Thymus (tissue), 11 donors: Measurements from ENCODE around the gene GSTM2. TPM values are rescaled to one million over a fixed set of nuclear protein-coding genes. Genes with fewer than 3 reads are reported as not detected.

ENCODE experiments used
- DNase-seq, 9 donors: peaks; one replicate each; pipeline ENCODE4 v3.0.0-alpha.2; 2013; ENCODE audit warnings: low spot score in 9 of 9, low read depth in 6 of 9, missing footprints in 1 of 9
- H3K27ac ChIP-seq, 2 donors: one replicate each; pipeline ENCODE4 v1.5.1; 2013; ENCODE audit warnings: control low read depth in 1 of 2, low read depth in 1 of 2, low read length in 1 of 2, mild to moderate bottlenecking in 1 of 2, moderate library complexity in 1 of 2
- H3K27me3 ChIP-seq, 2 donors: one replicate each; pipeline ENCODE4 v1.5.1; 2013; ENCODE audit warnings: low read length in 1 of 2; ENCODE audit not compliant: control insufficient read depth in 2 of 2, insufficient read depth in 1 of 2
- H3K36me3 ChIP-seq, 2 donors: one replicate each; pipeline ENCODE4 v1.5.1; 2013; ENCODE audit warnings: low read length in 1 of 2, mild to moderate bottlenecking in 1 of 2, moderate library complexity in 1 of 2; ENCODE audit not compliant: control insufficient read depth in 2 of 2, insufficient read depth in 2 of 2
- H3K4me1 ChIP-seq, 2 donors: one replicate each; pipeline ENCODE4 v1.5.1; 2013; ENCODE audit warnings: low read length in 2 of 2; ENCODE audit not compliant: control insufficient read depth in 2 of 2, insufficient read depth in 2 of 2
- H3K4me3 ChIP-seq, 2 donors: one replicate each; pipeline ENCODE4 v1.5.1; 2013; ENCODE audit warnings: low read length in 2 of 2, control low read depth in 1 of 2, mild to moderate bottlenecking in 1 of 2
- H3K9me3 ChIP-seq, 2 donors: one replicate each; pipeline ENCODE4 v1.5.1; 2013; ENCODE audit warnings: low read length in 1 of 2, mild to moderate bottlenecking in 1 of 2; ENCODE audit not compliant: control insufficient read depth in 2 of 2, insufficient read depth in 1 of 2
- WGBS: extraction: QIAGEN DNeasy Blood & Tissue Kit; methylation state at CpG from one replicate; pipeline ENCODE4 v1.1.7; 2013; 5-methylcytosine and 5-hydroxymethylcytosine counted together
- polyA plus RNA-seq: library from polyadenylated mRNA; stranded (reverse); fragments of 200-250 nt; gene quantifications from one replicate; pipeline ENCODE4 v1.2.3, GENCODE V29; 2013
- total RNA-seq: library from RNA; stranded (reverse); fragments of 120-200 nt; gene quantifications from one replicate; pipeline ENCODE4 v1.2.4, GENCODE V29; 2013
- donor health status: healthy.

GSTM2 gene
- total and polyA plus RNA-seq, 2 donors = 14.7 to 100 TPM

DNA sequence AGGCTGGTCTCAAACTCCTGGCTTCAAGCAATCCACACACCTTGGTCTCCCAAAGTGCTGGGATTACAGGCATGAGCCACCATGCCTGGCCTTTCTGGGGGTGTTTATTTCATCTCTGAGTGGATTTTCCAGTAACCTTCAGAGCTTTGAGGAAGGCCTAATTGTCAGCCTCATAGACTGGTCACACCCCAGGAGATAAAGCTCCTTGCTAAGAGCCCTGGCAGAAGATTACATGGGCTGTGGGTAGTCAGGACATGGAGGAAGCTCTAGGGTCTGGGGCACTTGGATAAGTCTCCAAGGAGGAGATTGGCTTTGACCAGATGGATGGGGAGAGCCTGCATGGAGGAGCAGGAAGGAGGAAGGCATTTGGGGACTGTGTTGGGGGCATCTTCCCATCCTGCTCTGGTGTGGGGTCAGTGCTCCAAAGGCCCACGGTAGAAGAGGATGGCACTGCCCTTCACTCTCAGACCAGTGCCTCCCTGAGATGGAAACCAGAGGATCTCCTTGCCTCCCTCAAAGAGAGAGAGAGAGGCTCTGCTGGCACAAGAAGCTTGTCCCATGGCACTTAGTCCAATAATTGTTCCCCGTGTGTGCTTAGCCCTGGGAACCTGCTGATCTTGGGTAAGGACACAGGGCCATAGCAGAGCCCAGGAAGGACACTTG, 26.6 kb upstream of the GSTM2 start:
- no peak overlapping the region for H3K27ac ChIP-seq
- H3K36me3 ChIP-seq = no peaks in the 10 kb centered on the region
- 92% methylated on average over 2 of the region's 2 CpGs for WGBS
- no peak overlapping the region for H3K4me3 ChIP-seq
- H3K4me1 ChIP-seq = peaks cover 2 to 12% of the 10 kb centered on the region in 2 donors
- H3K27me3 ChIP-seq = no peaks in the 10 kb centered on the region
- H3K9me3 ChIP-seq = no peaks in the 10 kb centered on the region
- no peak for DNase-seq

DNA sequence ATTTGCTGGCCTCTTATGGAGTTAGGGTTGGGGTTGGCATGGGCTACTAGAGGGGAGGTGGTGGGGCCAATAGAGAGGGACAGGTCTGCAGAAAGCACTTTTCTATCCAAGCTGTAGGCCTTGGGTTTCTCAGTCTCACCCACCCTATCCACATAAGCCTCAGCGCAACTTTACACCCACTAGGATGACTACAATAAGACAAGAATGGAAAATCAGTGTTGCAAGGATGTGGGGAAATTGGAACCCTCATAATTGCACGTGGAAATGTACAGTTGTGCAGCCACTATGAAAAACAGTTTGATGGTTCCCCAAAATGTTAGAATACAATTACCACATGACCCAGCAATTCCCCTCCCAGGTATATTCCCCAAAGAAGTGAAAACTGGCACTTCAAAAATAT, 26.0 kb upstream of the GSTM2 start:
- DNase-seq = no peak
- Histone ChIP-seq H3K27me3 (no peaks in the 10 kb centered on the region), H3K4me3 (no peak overlapping the region), H3K36me3 (no peaks in the 10 kb centered on the region), H3K27ac (no peak overlapping the region), H3K9me3 (no peaks in the 10 kb centered on the region), H3K4me1 (peaks cover 2 to 12% of the 10 kb centered on the region in 2 donors)
- 95% methylated on average over 2 of the region's 2 CpGs for WGBS

DNA sequence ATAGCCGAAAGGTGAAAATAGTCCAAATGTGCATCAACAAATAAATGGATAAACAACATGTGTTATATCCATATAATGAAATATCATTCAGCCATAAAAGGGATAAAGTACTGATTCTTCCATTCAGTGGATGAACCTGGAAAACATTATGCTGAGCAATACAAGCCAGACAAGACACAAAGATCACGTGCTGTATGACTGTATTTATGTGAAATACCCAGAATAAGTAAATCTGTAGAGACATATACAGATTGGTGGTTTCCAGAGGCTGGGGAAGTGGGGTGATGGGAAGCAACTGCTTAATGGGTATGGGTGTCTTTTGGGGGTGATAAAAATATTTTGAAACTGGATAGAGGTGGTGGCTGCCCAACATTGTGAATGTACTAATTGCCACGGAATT, 25.2 kb upstream of the GSTM2 start:
- no peak for DNase-seq
- 87% methylated on average over 3 of the region's 3 CpGs for WGBS
- Histone ChIP-seq H3K4me1 (peaks cover 2 to 12% of the 10 kb centered on the region in 2 donors), H3K36me3 (no peaks in the 10 kb centered on the region), H3K9me3 (no peaks in the 10 kb centered on the region), H3K4me3 (no peak overlapping the region), H3K27ac (no peak overlapping the region), H3K27me3 (no peaks in the 10 kb centered on the region)

DNA sequence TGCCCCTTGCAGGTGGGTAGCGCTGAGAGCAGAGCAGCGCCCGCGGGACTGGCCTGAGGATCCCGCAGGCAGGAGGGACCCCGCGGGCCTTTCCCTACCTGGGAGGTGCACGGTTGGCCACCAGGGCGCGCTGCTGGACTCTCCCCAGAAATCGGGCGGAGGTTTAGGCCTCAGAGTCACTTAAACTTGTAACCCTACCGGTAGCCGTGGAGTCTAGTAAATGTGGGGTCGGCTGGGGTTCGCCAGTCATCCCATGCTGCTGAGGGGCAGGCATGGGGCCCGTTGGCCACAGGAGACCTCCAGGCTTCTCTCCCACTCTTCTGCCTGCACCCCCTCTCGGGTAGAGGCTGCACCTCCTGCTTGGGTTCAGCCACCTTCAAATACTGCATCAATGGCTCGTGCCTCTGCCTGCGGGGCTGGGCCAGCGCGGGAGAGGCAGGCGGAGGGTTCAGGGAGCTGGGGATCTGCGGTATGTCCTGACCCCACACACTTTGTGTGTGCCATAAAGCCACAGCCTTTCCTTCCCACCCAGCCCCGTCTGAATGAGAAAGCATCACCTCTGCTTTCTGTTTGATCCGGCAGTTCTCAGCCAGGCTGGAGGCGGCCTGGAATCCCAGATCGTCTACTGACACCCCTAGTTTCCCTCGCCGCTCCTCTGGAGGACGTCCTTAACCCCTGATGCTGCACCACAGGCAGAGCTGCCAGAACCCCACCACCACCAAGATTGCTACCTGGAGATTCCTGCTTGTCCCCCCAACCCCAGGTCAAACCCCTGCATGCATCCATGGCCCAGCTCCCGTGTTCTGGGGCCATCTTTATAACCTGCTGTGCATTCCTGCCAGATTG, 24.2 kb upstream of the GSTM2 start:
- no peak overlapping the region for H3K4me3 ChIP-seq
- WGBS = 46% methylated on average over 32 of the region's 32 CpGs
- H3K36me3 ChIP-seq = no peaks in the 10 kb centered on the region
- H3K27me3 ChIP-seq = no peaks in the 10 kb centered on the region
- no peak overlapping the region for H3K27ac ChIP-seq
- no peaks in the 10 kb centered on the region for H3K9me3 ChIP-seq
- H3K4me1 ChIP-seq = peaks cover 2 to 12% of the 10 kb centered on the region in 2 donors
- peak in 4 of 9 donors; percentile 71 to 87 (median 79) for DNase-seq

DNA sequence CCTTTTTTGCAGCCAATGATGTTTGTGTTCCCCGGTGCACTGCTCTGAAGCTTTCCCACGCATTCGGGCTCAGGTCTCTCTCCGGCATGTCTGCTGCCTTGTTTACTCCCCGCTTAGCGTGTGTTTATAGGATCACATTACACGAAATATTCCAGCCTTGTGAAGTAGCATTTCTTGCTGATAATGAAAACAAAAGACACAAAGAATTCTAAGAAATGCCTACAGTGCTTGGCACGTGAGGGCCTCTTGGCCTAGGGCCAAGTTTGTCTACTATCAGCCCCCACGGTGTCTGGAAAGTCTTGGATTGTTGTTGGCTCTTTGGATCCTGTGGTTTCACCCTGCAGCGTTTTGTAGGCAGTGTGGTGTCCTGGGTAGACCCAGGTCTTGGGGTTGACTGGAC, 23.2 kb upstream of the GSTM2 start:
- Histone ChIP-seq H3K9me3 (no peaks in the 10 kb centered on the region), H3K27me3 (no peaks in the 10 kb centered on the region)
- DNase-seq = no peak

DNA sequence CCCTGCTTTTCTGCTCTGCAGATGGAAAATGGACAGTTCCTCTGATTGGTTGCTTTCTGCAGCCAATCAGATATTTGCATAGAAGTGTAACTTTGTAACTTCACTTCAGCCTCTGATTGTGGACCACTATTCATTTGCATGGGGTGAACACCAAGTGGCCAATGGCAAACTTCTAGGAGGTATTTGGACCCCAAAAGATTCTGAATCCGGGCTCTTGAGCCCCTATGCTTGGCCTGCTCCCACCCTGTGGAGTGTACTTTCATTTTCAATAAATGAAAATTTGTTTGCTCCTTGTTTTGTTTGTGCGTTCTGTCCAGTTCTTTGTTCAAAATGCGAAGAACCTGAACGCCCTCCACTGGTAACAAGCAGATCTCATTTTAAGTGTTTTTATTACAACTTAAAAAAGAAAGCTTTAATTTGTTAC, 18.4 kb upstream of the GSTM2 start:
- DNase-seq = no peak
- 81% methylated on average over 4 of the region's 4 CpGs for WGBS
- no peaks in the 10 kb centered on the region for H3K4me1 ChIP-seq
- peaks cover 0 to 2% of the 10 kb centered on the region in 2 donors for H3K27me3 ChIP-seq
- no peak overlapping the region for H3K4me3 ChIP-seq
- no peak overlapping the region for H3K27ac ChIP-seq
- H3K9me3 ChIP-seq = peaks cover 0 to 2% of the 10 kb centered on the region in 2 donors
- no peaks in the 10 kb centered on the region for H3K36me3 ChIP-seq

More for the DNA sequence above, 23.2 kb upstream of the GSTM2 start:
- Histone ChIP-seq H3K4me1 (peaks cover 2 to 12% of the 10 kb centered on the region in 2 donors), H3K27ac (no peak overlapping the region), H3K4me3 (no peak overlapping the region), H3K36me3 (no peaks in the 10 kb centered on the region)
- 85% methylated on average over 10 of the region's 10 CpGs for WGBS

DNA sequence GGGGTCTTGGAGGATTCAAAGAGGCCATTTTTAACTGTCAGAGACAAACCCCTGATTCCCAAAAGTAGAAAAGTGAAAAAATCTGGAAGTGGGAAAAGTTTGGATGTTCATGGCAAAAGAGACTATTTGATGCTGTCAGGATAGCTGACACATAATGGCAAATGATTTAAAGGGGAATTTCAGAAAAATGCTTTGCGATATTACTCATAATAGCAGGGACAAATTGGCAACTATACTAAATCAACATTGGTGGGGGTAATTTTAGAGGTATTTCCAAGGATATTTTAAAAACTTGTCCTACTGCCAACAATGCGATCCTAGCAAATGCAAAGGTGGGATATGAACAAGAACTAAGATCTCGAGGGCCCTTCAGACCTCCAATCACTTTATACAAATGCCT, 17.2 kb upstream of the GSTM2 start:
- Histone ChIP-seq H3K4me3 (no peak overlapping the region), H3K27me3 (peaks cover 0 to 10% of the 10 kb centered on the region in 2 donors), H3K27ac (no peak overlapping the region), H3K9me3 (peaks cover 0 to 3% of the 10 kb centered on the region in 2 donors), H3K36me3 (no peaks in the 10 kb centered on the region), H3K4me1 (peaks cover 3 to 5% of the 10 kb centered on the region in 2 donors)
- no peak for DNase-seq
- WGBS = 95% methylated on average over 3 of the region's 3 CpGs

DNA sequence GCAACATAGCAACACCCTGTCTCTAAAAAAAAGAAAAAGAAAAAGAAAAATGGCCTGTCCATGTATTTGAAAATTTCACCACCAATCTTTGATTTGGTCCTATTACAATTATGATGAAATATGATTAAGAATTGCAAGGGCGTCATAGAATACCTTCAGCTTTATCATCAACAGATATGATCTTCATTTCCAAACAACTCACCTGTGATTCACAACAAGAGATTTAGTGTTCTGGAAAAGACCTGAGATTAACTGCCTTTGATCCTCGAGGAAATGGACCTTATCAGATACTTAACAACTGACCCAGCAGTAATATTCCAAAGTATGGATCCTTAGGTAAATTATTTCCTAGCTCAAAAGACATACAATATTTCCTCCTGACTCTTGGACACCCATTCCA, 15.5 kb upstream of the GSTM2 start:
- no peak overlapping the region for H3K4me3 ChIP-seq
- WGBS = 70% methylated on average over 2 of the region's 2 CpGs
- no peaks in the 10 kb centered on the region for H3K36me3 ChIP-seq
- H3K27ac ChIP-seq = no peak overlapping the region
- peaks cover 0 to 3% of the 10 kb centered on the region in 2 donors for H3K9me3 ChIP-seq
- H3K4me1 ChIP-seq = peaks cover 3 to 12% of the 10 kb centered on the region in 2 donors
- no peak for DNase-seq
- peaks cover 0 to 21% of the 10 kb centered on the region in 2 donors for H3K27me3 ChIP-seq

DNA sequence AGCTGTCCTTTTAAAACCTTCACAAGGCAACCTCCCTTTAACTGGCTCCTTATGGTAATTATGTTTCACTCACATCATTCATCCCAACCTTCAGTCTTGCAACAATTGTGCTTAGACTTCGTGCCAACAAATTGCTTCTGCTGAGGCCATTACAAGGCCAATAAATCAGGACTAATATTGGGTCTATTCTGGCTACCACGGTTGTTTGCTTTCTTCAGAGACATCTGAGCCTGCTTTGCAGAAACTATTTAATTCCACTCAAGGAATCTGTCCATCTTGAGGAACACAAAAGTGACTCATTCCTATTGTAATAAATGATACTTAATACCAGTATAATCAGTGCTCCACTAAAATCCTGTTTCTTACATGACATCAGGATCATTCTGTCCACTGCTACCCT, 14.6 kb upstream of the GSTM2 start:
- H3K9me3 ChIP-seq = peaks cover 0 to 3% of the 10 kb centered on the region in 2 donors
- H3K36me3 ChIP-seq = no peaks in the 10 kb centered on the region
- no peak overlapping the region for H3K4me3 ChIP-seq
- 90% methylated on average over 2 of the region's 2 CpGs for WGBS
- peaks cover 0 to 21% of the 10 kb centered on the region in 2 donors for H3K27me3 ChIP-seq
- no peak for DNase-seq
- H3K27ac ChIP-seq = no peak overlapping the region
- peaks cover 3 to 12% of the 10 kb centered on the region in 2 donors for H3K4me1 ChIP-seq
